HG03575 (cell line): ENCODE data around the gene ISG20L2.

Experiments
- ATAC-seq: cut with Tn5 transposase; IDR thresholded peaks from one replicate; pipeline ENCODE4 v1.9.1; 2021; ENCODE audit not compliant: unreplicated experiment, insufficient number of reproducible peaks, low FRiP score; ENCODE audit errors: extremely low read depth

The ISG20L2 gene

DNA sequence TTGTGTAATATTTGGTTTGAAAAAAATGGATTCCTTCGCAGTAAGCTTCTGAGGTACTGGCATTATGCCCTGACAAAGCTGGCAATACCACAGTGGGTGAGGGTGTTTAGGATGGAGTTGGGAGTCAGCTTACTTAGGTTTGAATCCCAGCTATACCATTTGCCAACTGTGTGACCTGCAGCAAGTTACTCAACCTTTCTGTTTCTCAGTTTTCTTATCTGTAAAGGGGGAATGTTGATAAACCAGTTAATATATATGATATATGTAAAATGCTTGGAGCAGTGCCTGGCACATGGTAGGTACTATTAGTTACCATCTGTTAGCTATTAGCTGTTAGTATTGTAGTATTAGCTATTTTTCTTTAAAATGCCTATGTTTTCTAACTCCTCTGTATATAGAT is 27.8 kb upstream of the ISG20L2 start:
- no peak for ATAC-seq

- no peak for ATAC-seq
Observed at GRCh38 chr1:156755527-156755950, 27.0 kb upstream of the ISG20L2 start.

DNA sequence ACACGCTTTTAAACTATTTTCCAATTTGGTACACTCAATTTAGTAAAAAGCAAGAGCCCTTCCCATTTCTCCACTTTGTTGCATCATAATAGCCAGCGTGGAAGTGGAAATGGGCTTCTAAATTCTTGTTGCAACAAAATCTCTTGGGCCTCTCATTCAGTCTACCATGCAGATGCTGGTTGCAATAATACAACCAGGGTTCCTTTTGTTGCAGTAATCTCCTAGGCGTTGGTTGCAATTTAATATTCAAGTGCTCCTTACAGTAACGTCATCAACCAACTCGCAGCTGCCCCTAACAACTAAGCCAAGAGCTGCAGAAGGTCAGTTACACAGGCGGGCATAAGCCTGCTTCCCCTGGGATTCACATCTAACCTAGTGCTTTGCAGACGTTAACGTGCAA is 25.7 kb upstream of the ISG20L2 start:
- ATAC-seq = no peak

GRCh38 chr1:156752843-156753482 is 24.4 kb upstream of the ISG20L2 start:
- ATAC-seq = no peak

DNA sequence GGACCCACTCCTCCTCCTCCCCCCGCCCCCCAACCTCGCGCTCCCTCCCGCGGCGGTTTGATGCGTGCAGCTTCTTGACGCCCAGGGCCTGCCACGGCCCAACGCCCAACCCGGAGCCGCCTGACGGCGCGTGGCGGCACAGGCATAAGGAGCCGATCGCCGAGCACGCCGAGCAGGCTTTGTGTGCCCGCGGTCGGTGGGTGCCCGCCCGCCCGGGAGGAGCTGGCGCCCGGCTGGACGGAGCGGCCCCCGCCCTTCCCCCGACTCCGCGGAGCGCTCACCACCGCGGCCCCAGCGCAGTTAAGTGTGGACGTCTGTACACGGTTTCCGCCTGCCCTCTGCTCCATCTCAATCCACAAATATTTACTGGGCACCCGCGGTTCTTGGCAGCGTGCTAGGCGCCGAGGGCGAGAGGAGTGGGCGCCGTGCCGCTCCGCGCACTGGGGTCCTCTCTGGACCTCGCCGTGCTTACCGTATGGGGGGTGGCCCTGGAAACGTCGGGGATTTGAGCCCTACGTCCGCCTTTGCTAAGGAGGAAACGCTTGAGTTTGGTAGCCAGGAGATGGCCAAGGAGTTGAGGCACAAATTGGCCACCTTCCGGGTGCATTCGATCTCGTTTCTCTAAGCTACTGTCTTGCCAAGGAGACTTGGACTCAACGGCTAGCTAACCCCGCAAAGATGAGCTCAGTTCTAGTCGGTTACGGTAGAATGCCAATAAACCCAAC is 23.4 kb upstream of the ISG20L2 start:
- ATAC-seq = no peak

DNA sequence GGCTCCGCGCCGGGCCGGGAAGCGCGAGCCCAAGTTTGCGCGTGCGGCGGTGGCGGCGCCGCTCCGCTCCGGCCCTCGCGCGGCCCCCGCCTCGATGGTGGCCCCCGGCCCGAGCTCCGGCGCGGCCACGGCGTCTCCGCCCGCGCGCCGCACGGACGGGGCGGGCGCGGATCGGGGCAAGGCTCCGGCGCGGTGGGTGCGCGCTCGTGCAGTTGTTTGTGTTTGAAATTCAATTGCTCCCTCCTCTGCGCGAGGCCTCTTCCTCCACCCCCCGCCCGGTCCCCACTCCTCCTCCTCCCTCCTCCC is 22.8 kb upstream of the ISG20L2 start, which contains the start of gene HDGF:
Gene HDGF (minus strand): TSS at position 225 of the 306 bp plus-strand sequence. CDS start 246 bp downstream, outside the sequence.
- ATAC-seq = no peak

DNA sequence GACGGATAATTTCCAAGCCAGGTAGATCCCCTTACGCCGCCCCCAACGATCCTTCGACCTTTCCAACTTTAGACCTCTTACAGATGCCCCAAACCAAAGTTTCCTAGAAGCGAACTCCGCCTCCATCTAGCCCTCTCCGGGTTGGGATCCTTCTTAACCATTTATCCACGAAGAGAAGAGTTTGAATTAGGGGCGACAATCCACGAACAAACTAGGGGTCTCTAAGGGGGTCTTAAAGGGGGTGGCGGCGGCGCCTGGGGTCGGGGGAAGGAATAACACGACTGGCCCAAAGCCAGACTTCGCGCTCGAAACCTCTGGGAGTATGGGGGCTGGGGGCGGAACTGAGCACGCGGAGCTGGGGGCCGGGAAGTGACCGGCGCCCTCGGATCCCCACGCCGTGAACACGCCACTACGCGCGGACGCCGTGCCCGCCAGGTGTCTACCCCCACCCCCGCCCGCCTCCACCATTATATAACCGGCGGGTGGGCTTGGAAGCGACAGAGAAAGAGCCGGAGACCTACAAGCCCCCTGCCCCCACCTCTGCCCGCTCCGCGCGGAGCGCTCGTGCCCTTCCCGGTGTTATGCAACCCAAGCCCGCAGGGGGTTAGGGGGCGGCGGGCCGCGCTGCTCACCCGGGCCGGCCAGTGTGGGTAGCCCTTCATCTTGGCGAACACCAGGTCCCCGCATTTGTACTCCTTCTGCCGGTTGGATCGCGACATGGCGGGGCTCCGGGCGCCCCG is 22.3 kb upstream of the ISG20L2 start:
- ATAC-seq = no peak

- no peak for ATAC-seq
Observed at GRCh38 chr1:156750191-156750672, 21.7 kb upstream of the ISG20L2 start.

DNA sequence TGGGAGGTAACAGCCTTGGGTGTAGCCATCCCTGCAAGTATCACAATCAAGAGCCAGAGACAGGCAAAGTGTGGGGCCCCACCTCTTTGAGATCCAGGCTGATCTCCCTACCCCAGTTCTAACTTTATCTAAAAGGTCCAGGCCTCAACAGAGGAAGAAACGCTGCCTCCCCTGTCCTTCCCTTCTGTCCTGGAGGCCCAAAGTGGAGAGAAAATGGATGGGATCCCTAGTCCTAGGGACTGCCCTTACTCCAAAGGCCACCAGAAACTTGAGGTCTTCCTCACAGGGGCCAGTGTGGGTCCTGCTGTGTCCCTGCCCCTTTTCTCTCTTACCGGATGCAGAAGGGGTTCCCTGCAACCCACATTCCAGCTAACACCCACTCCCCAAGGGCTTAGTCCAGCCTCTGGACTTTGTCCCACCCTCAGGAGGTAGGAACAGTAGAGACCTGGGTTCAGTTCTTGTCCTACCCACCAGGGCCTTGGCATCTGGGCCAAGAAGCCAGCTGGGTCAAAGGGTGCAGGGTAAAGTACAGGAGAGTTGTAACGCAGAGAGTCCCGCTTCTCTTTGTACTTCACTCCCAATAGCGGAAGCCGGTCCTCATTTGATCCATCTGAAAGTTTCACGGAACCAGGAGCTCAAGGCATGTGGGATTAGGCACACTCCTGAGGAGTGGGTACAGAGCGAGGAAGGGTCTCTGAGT is 21.0 kb upstream of the ISG20L2 start:
- no peak for ATAC-seq

GRCh38 chr1:156748670-156749418 is 20.3 kb upstream of the ISG20L2 start:
- ATAC-seq = no peak

- ATAC-seq = no peak
Observed at GRCh38 chr1:156747742-156748669, 19.4 kb upstream of the ISG20L2 start.

DNA sequence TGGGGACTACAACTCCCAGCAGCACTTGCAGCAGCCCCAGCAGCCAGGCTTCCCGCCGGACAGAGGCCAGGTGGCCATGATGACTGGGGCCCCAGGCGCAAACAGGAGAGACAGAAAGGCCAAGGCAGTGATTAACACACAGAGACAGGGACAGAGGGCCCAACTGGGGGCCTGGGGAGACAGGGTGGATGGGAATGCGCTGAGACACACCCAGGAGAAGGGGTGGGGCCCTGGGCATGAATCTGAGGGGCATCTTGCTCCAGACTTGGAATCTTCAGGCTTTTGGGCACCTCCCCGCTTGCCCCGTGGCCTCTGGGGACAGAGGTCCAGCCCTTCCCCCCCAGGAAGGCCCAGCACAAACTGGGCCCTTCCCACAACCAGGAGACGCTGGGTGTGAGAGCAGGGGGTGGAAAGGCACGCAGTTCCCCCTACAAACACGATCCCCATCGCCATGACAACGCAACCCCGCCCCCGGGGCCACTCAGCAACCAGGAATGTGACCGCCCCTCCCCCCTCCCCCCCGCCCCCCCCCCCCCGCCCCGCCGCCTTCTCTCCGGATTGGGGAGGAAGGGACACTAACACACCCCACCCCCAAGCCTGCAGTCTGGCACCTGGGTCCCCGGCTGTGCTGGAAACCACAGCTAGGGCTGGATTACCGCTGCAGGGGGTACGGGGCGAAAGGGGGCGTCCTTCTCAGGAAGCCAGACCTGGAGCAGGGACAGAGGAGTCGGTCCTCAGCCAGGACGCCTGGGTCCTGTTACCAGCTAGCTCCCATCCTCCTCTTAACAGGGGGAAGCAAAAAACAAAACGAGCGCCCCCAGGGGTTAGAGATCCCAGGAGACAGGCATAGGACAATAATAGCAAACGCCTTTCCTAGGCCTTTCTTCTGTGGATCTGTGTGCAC is 18.4 kb upstream of the ISG20L2 start:
- no peak for ATAC-seq

DNA sequence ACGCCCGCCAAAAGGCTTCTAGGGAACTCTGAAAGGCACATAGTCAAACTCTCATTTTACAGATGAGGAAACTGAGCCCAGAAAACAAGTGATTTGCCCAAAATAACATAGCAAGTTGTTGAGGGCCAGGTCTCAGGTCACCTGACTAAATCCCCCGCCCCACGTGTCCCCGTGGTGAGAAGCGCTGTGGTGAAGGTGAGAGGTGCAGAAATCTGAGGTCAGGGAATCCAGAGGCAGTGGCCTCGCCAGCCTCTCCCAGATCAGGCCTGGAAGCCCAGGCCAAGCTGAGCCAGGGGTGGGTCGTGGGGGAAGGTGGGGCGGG is 17.8 kb upstream of the ISG20L2 start:
- no peak for ATAC-seq

DNA sequence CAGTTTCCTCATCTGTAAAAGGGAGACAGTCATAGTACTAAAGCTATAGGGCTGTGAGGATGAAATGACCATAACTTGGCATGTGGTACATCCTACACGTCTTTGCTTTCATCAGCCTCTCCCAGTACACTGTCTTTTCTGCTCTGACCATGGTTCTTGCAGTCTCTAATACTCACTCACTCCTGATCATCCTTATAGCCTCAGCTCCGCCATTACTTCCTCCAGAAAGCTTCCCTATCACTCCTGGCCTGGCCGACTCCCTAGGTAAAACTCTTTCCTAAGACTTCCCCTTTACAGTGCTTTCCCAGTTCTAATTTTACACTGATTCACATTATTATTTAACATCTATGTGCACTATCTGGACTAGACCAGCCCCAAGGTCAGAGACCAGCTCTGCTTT is 17.3 kb upstream of the ISG20L2 start:
- no peak for ATAC-seq

GRCh38 chr1:156744786-156745419 is 16.3 kb upstream of the ISG20L2 start:
- no peak for ATAC-seq

GRCh38 chr1:156744344-156744743 is 15.8 kb upstream of the ISG20L2 start:
- no peak for ATAC-seq
